HEK293T (cell line): ENCODE results near the gene SLC22A12.

ENCODE experiments used
- ARNT ChIP-seq: fragments of 450-650 bp; IDR thresholded peaks from 2 replicates; pipeline ENCODE4 v1.6.1; 2017; ENCODE audit warnings: mild to moderate bottlenecking
- BHLHE40 ChIP-seq: fragments of 450-650 bp; IDR thresholded peaks from 2 replicates; pipeline ENCODE4 v1.6.1; 2016; ENCODE audit warnings: mild to moderate bottlenecking, moderate library complexity, borderline replicate concordance
- CTBP1 ChIP-seq: fragments of 450-650 bp; IDR thresholded peaks from 2 replicates; pipeline ENCODE4 v1.6.1; 2016; ENCODE audit warnings: borderline replicate concordance
- ELF4 ChIP-seq: fragments of 450-650 bp; IDR thresholded peaks from 2 replicates; pipeline ENCODE4 v1.6.1; 2017; ENCODE audit warnings: antibody characterized with exemption
- FOXA1 ChIP-seq: fragments of 450-650 bp; IDR thresholded peaks from 2 replicates; pipeline ENCODE4 v1.6.1; 2016; ENCODE audit warnings: mild to moderate bottlenecking
- HDGF ChIP-seq: fragments of 450-650 bp; IDR thresholded peaks from 2 replicates; pipeline ENCODE4 v1.6.1; 2017; ENCODE audit warnings: antibody characterized with exemption, borderline replicate concordance
- NFRKB ChIP-seq: fragments of 450-650 bp; IDR thresholded peaks from 2 replicates; pipeline ENCODE4 v1.6.1; 2016; ENCODE audit warnings: mild to moderate bottlenecking, moderate library complexity
- SP1 ChIP-seq: fragments of 450-650 bp; IDR thresholded peaks from 2 replicates; pipeline ENCODE4 v1.6.1; 2017
- SUZ12 ChIP-seq: fragments of 450-650 bp; IDR thresholded peaks from 2 replicates; pipeline ENCODE4 v1.6.1; 2016; ENCODE audit warnings: mild to moderate bottlenecking
- TARDBP ChIP-seq: fragments of 450-650 bp; IDR thresholded peaks from 2 replicates; pipeline ENCODE4 v1.6.1; 2016
- ZNF384 ChIP-seq: fragments of 450-650 bp; IDR thresholded peaks from 2 replicates; pipeline ENCODE4 v1.6.1; 2016

- TF ChIP-seq SUZ12, result no peak
- no peak for TF ChIP-seq SP1
- no peak for TF ChIP-seq ARNT
- no peak for TF ChIP-seq BHLHE40
- TF ChIP-seq HDGF, result no peak
- TF ChIP-seq NFRKB, result no peak
- TF ChIP-seq FOXA1, result no peak
- no peak for TF ChIP-seq CTBP1
- TF ChIP-seq ZNF384, result no peak
- no peak for TF ChIP-seq ELF4
- TF ChIP-seq TARDBP, result no peak
Observed at GRCh38 chr11:64546176-64546575, 44.8 kb upstream of the SLC22A12 start.
